GM13977 (cell line): ENCODE results near the gene SLITRK5.

Experiments
- DNase-seq: peaks from one replicate; pipeline ENCODE4 v3.0.0; 2012; ENCODE audit warnings: low spot score
- CTCF ChIP-seq: IDR thresholded peaks from 2 replicates; pipeline ENCODE4 v1.5.1; 2012; ENCODE audit warnings: mild to moderate bottlenecking, control low read depth; ENCODE audit not compliant: insufficient read depth; ENCODE audit errors: extremely low read depth, missing control alignments
- in situ Hi-C: fragments of 300-500 bp; cut with MboI; formaldehyde crosslinking; loops from one replicate; pipeline ENCODE4 v1.12.0; 2022; ENCODE audit warnings: low sequenced_read_pairs, low pct_unique_long_range_greater_than_20kb, mixed read lengths, inconsistent platforms; ENCODE audit not compliant: unreplicated experiment

The SLITRK5 gene

GRCh38 chr13:87709947-87710346 is 38.8 kb downstream of the SLITRK5 start:
- TF ChIP-seq CTCF = no peak
- DNase-seq = no peak
- in situ Hi-C loops = no loop called here

- no peak for TF ChIP-seq CTCF
- no peak for DNase-seq
- in situ Hi-C loops = no loop called here
These were observed 40.8 kb downstream of the SLITRK5 start for GRCh38 chr13:87712012-87712411.
